Duodenal mucosa (tissue), 2 donors: ENCODE data around the gene ZNF524.

Source experiments
- H3K27ac ChIP-seq: one replicate; pipeline ENCODE4 v1.7.0; 2013; ENCODE audit warnings: low read depth, low read length
- H3K27me3 ChIP-seq, 2 donors: one replicate each; pipeline ENCODE4 v1.7.0; 2013; ENCODE audit warnings: low read length in 2 of 2, control low read depth in 1 of 2; ENCODE audit not compliant: insufficient read depth in 2 of 2, control insufficient read depth in 1 of 2
- H3K36me3 ChIP-seq, 2 donors: one replicate each; pipeline ENCODE4 v1.7.0; 2013; ENCODE audit warnings: low read length in 2 of 2, control low read depth in 1 of 2; ENCODE audit not compliant: insufficient read depth in 2 of 2, control insufficient read depth in 1 of 2
- H3K4me1 ChIP-seq, 2 donors: one replicate each; pipeline ENCODE4 v1.7.0; 2013; ENCODE audit warnings: low read length in 2 of 2, control low read depth in 1 of 2; ENCODE audit not compliant: insufficient read depth in 2 of 2, control insufficient read depth in 1 of 2
- H3K4me3 ChIP-seq, 2 donors: one replicate each; pipeline ENCODE4 v1.7.0; 2013; ENCODE audit warnings: low read length in 2 of 2, low read depth in 1 of 2
- H3K9ac ChIP-seq, 2 donors: one replicate each; pipeline ENCODE4 v1.7.0; 2013; ENCODE audit warnings: low read length in 2 of 2, low read depth in 1 of 2
- H3K9me3 ChIP-seq, 2 donors: one replicate each; pipeline ENCODE4 v1.7.0; 2013; ENCODE audit warnings: low read length in 2 of 2, control low read depth in 1 of 2; ENCODE audit not compliant: control insufficient read depth in 1 of 2

The ZNF524 gene

DNA sequence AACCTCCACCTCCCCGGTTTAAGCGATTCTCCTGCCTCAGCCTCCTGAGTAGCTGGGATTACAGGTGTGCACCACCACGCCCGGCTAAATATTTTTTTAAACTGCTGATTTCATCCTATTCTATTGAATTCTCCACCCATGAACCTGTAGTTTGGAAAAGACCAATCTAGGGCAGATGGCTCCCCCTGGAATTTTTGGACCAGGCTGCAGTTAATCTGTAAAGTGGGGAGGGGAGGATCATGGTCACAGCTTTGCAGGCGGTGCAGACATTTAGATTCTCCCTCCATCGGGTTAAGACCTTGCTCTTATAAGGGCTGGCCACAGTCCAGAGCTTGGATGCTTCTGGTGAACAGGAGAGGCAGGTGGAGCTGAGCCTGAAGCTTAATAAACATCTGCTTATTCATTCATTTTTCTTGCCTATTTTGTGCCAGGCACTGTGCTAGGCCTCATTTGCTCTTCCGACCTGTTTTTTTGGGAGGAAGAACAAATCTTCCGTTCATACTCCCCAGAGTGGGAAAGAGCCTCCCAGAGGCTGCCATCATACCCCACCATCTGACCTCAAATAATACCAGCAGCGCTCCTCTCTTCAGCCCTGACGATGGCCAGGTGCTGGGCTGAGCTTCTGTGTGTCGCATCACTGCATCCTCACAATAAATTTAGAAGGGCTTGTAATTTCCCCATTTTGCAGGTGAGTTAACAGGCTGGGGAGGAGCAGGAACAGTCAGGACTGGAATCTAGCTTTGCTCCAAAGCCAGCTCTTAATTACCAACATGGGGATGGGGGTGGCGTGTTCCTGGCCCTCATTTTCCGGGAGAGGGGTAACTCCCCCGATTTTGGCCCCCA, 47.0 kb downstream of the ZNF524 start:
- Histone ChIP-seq H3K4me3 (peak overlapping the region; percentile 74 to 79), H3K4me1 (peaks cover 32 to 39% of the 10 kb centered on the region in 2 donors), H3K27ac (no peak overlapping the region), H3K27me3 (no peaks in the 10 kb centered on the region), H3K9me3 (no peaks in the 10 kb centered on the region), H3K36me3 (peaks cover 9 to 14% of the 10 kb centered on the region in 2 donors), H3K9ac (peak overlapping the region; percentile 66 to 74)

DNA sequence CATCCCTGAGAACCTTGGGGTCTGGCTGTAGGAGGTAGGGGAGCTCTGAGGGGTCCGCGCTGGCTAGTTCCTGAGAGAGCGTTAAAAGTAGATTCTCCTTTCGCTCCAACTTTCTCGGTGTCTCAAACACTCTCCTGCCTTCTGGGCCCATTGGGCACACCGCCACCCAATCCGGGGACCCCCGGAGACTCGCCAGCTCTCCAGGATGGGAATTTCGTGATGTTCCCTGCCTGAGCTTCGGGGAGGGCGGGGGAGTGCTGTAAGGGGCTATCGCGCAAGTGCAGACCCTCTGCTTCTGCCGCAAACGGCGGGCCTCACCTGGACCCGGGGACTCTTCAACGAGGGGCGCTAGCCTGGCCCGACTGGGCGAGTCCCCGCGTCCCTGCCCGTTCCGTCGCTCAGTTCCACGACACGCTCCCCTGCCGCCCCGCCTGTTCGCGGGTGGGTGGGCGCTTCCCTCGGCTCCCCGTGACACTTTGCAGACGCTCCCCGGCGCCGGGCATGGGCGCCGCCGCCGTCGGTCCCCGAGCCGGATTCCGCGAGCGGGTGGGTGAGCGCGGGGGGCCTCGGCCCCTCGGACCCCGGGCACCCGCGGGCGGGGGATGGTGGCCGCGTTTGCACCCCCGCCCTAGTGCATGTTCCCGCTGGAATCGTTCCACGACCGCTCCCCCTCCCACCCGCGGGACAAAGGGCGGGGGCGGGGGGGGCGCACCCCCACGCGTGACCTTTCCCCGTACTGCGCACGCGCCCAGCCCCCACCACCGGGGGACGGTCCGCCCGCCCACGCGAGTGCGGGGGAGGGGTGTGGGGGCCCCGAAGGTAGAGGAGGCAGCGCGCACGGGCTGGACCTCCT, 47.9 kb downstream of the ZNF524 start, which contains the start of gene CCDC106:
CCDC106 (plus strand) TSS at position 481 of the 853 bp plus-strand sequence. CDS start 835 bp downstream, outside the sequence.
- Histone ChIP-seq H3K9me3 (no peaks in the 10 kb centered on the region), H3K9ac (peak within 1 kb of the TSS; percentile 66 to 74), H3K36me3 (peaks cover 9 to 14% of the 10 kb centered on the region in 2 donors), H3K27me3 (no peaks in the 10 kb centered on the region), H3K4me3 (peak within 1 kb of the TSS; percentile 74 to 79), H3K27ac (peak within 1 kb of the TSS; percentile 58), H3K4me1 (peaks cover 27 to 33% of the 10 kb centered on the region in 2 donors)

DNA sequence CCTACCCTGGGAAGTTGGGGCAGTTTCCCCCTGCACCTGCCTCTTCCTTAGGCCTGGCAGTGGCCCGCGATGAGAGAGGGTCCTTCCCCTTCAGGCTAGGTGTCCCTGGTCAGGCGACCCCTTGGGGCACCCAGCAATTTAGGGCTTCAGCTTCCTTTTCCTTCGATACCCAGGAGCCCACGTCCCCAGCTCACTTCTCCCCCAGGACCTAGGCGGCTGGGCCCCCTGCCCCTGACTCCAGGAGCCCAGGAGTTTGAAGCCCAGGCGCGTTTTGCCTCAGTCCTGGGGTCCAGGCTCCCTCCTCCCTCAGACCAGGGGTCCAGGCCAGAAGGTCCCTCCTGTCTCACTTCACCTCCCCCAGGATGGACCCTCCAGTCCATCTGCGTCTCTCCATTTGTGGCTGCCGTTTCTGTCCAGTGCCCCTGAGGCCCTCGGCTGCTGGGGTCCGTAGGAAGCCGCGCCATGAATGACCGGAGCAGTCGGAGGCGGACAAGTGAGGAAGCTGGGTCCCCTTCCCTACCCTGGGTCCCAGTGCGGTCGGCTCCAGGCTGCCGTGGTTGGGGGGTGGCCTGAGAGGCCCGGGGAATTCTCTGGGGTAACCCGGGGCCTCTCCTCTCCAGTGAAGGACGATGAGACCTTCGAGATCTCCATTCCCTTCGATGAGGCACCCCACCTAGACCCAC, 48.6 kb downstream of the ZNF524 start:
- Histone ChIP-seq H3K27ac (no peak overlapping the region), H3K27me3 (no peaks in the 10 kb centered on the region), H3K4me1 (peaks cover 24 to 30% of the 10 kb centered on the region in 2 donors), H3K9ac (peak overlapping the region; percentile 66 to 74), H3K4me3 (peak overlapping the region; percentile 74 to 79), H3K36me3 (peaks cover 9 to 14% of the 10 kb centered on the region in 2 donors), H3K9me3 (no peaks in the 10 kb centered on the region)

DNA sequence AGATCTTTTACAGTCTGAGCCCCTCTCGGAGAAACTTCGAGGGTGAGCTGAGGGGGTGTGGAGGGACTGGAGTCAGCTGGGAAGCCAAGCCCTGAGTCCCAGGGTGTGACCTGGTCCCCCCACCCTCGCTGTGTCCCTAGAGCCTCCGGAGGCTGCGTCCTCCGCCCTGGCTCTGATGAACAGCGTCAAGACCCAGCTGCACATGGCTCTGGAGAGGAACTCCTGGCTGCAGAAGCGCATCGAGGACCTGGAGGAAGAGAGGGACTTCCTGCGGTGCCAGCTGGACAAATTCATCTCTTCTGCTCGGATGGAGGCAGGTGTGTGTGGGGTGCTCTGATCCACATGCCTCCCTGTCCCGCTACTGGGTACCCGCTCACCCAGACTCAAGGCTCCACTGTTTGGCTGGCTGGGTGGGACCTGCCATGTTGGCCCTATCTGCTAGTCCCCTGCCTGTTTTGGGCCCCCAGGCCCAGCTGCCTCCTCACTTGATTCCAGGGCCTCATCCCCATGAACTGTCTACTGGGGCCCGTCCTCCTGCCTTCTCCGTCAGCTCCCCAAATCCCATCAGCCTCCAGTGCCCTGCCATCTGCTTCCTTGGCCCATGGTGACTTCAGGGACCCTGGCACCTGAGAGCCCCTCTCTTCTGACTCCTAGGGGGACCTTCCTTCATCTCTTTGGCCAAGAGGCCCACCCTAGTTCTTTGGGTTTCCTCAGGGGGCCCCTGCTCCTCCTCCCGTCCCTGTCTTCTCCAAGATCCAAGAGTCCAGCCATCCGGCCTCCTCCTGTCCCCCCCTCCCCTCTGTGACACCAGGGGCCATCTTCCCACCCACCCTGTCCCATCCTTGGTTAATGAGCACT, 49.4 kb downstream of the ZNF524 start:
- H3K4me1 ChIP-seq, result peaks cover 18 to 23% of the 10 kb centered on the region in 2 donors
- no peak overlapping the region for H3K27ac ChIP-seq
- H3K9me3 ChIP-seq, result no peaks in the 10 kb centered on the region
- H3K4me3 ChIP-seq, result peak overlapping the region in 1 of 2 donors; percentile 79
- H3K9ac ChIP-seq, result peak overlapping the region in 1 of 2 donors; percentile 66
- H3K36me3 ChIP-seq, result peaks cover 9 to 13% of the 10 kb centered on the region in 2 donors
- H3K27me3 ChIP-seq, result no peaks in the 10 kb centered on the region

DNA sequence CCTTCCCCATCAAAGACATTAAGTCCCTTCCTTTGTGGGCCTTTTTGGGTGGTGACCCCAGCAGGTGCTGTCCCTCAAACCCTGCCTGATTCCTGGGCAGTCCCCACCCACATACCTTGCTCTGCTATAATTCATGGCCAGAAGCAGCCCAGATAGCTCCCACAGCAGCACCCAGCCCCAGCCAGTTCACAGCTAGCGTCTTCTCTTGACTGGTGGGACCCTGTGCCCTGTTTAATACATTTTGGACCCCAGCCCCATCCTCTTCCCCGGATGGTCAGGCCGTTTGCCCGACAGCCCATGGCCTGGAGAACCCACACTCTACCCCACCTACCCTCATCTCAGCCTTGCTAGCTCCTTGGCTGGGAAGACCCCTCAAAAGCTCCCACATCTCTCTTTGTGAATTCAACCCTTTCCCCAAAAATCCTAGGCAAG, 50.1 kb downstream of the ZNF524 start:
- no peaks in the 10 kb centered on the region for H3K27me3 ChIP-seq
- H3K4me1 ChIP-seq, result peaks cover 15 to 17% of the 10 kb centered on the region in 2 donors
- H3K36me3 ChIP-seq, result peaks cover 3 to 7% of the 10 kb centered on the region in 2 donors
- no peaks in the 10 kb centered on the region for H3K9me3 ChIP-seq
- no peak overlapping the region for H3K27ac ChIP-seq
- H3K9ac ChIP-seq, result no peak overlapping the region
- no peak overlapping the region for H3K4me3 ChIP-seq

DNA sequence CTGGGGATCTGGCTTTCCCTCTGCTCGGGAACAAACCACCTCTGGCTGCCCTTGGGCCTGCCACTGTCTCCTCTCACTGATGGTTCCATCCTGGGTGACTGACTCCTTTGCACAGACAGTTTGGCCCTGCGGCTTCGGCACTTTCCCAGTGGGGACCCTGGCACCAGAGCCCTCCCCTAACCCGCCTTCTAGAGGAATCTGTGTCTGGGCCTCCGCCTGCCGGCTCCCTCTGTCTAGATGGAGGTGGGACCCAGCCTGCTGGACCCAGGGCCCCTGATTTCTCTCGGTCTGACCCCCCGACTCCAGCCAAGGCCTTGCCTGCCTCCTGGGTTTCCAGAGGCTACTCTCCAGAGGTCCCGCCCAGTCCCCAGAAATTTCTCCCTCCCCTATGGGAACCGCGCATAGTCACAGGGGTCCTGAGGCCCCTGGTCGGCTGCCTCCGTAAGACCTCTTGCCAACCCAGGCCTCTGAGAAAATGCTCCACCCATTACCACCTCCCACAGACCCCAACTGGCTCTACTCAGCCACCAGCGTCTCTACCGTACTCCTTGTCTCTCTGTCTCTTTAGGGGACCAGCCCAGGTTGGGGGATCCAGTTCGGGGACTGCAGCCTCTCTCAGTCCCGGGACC, 50.6 kb downstream of the ZNF524 start:
- no peak overlapping the region for H3K4me3 ChIP-seq
- no peaks in the 10 kb centered on the region for H3K27me3 ChIP-seq
- no peak overlapping the region for H3K27ac ChIP-seq
- H3K9ac ChIP-seq, result no peak overlapping the region
- H3K9me3 ChIP-seq, result no peaks in the 10 kb centered on the region
- H3K4me1 ChIP-seq, result peaks cover 15 to 19% of the 10 kb centered on the region in 2 donors
- H3K36me3 ChIP-seq, result peaks cover 0 to 1% of the 10 kb centered on the region in 2 donors

DNA sequence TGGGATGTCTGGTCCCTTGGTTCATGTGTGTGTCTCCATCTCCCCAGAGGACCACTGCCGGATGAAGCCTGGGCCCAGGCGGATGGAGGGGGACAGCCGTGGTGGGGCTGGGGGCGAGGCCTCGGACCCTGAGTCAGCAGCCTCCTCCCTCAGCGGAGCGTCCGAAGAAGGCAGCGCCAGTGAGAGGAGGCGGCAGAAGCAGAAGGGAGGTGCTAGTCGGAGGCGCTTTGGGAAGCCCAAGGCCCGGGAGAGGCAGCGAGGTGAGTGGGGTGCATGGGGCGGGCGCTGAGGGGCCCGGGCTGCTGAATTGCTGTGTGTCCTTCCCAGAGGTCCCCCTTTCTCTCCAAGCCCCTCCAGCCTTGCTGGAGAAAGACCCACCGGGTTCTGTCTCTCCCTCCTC, 51.1 kb downstream of the ZNF524 start:
- H3K4me1 ChIP-seq, result peaks cover 20 to 24% of the 10 kb centered on the region in 2 donors
- no peak overlapping the region for H3K4me3 ChIP-seq
- H3K27me3 ChIP-seq, result no peaks in the 10 kb centered on the region
- H3K36me3 ChIP-seq, result no peaks in the 10 kb centered on the region
- no peak overlapping the region for H3K27ac ChIP-seq
- H3K9ac ChIP-seq, result no peak overlapping the region
- no peaks in the 10 kb centered on the region for H3K9me3 ChIP-seq

DNA sequence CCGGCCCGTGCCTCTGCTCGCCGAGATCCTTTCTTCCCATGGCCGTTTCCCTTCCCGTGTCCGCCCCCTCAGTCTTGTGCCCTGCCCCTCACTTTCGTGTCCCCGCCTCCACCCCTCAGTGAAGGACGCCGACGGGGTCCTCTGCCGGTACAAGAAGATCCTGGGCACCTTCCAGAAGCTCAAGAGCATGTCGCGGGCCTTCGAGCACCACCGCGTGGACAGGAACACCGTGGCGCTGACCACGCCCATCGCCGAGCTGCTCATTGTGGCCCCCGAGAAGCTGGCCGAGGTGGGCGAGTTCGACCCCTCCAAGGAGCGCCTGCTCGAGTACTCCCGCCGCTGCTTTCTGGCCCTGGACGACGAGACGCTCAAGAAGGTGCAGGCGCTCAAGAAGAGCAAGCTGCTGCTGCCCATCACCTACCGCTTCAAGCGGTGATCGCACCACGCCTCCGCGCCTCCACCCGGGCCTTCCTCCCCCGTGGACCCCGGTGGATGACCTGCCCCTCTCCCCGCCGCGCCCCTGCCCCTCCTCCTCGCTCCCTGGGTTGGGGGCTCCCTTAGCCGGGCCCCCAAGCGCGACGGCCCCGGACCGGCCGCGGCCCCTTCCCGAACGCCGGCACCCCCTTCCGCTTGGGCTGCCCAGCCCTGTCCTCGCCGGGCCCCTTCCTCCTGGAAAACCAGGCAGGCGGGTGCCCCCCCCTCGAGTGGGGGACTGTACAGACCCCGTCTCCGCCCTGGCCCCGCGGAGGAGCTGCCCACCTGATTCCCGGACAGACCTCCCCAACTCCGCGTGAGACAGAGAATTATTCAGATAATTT, 52.4 kb downstream of the ZNF524 start:
- Histone ChIP-seq H3K4me3 (no peak overlapping the region), H3K27ac (no peak overlapping the region), H3K9ac (no peak overlapping the region), H3K4me1 (peaks cover 27 to 29% of the 10 kb centered on the region in 2 donors), H3K36me3 (peaks cover 0 to 2% of the 10 kb centered on the region in 2 donors), H3K9me3 (no peaks in the 10 kb centered on the region), H3K27me3 (no peaks in the 10 kb centered on the region)
